NCI-H774 (cell line): Measurements from ENCODE around the gene GRM7.

Source experiments
- DNase-seq: peaks from one replicate; lab custom pipeline; 2025; lab: John Stamatoyannopoulos, UW

GRM7 gene

GRCh38 chr3:7657214-7658112 lies 796.5 kb downstream of the GRM7 start:
- no peak for DNase-seq

DNA sequence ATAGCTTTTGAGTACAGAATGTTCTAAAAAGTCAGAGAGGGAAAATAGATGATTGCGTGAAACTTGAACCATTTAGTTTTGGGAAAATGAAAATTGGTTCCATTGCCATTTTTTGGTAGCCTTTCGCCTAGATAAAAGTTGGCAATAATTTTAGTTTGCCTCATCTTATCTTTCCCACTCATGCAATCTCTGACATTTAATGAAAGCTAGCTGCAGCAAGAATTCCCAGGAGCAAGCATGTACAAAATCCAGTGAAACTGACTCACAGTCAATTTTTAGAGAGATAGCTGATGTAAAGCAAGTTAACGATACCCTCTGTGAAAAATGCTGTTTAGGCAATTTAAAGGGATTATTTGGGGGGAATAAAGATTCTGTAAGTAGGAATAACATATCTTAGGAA lies 797.4 kb downstream of the GRM7 start:
- no peak for DNase-seq

DNA sequence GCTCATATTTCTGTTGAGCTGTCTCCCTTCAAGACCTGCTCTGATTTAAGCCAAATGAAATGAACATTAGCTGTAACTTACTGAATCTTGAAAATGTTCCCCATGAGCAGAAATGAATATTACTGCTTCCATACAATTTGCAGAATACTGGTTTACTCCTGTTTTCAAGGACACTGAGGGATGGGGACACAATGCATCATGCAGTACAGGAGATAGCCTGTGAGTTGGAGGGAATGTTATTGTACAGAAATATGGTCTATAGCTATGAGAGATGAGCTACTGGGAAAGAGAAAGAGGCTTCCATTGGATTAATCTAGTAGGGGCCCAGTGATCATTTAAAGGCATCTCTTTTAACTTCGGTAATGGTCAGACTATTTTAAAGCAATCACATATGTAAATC lies 798.2 kb downstream of the GRM7 start:
- DNase-seq = no peak

DNA sequence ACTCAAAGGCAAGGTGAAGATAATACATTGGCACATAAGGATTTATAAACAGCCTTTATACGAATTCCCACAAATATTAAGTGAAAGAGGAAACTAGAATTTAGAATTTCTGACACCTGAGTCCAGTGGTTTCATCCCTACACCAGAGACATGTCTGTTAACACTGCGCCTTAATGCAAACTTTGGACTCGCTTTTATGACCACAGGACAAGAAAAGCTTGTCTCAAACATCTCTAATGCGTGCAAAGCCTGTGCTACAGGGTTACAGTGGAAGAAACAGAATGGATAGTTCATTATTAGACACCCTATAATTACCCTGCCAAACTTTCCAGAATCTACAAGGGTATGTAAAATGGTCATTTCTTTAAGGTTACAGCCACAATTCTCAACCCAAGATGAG lies 802.9 kb downstream of the GRM7 start:
- DNase-seq = no peak

DNA sequence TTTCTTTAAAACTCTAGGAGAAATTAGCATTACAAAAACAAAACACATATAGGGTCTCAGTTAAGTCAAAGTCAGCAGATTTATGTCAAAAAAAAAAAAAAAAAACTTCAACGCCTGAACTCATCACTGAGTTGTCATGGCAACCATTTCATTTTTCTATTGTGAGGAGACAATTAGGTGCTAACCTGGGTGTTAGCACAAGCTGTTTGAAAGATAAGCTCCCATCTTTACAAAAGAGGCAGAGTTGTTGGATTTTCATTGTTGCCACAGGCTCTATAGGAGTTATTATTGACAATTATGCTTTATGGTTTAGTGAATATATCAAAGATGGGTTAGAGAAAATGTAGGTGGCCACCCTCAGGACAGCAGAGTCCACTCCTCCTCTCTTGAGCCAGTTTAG lies 806.9 kb downstream of the GRM7 start:
- DNase-seq = peak; percentile 7

DNA sequence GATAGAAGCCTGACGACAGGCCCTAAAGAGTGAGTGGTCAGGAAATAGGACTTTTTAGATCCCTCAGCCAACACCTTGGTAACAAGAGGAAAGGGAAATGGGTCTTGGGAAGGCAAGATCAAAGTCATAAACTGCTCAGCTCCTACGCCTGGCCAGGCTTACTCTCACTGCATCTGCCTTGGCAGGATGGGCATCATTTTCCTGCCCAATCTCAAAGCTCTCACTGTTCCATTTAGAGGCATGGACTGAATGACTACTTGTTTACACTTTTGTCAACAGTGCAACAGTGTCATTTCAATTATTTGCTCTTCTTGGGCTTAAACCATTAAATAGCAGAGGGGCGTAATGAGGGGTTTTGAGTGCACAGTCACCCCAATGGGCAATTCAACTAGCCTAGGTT lies 808.7 kb downstream of the GRM7 start:
- DNase-seq = no peak

GRCh38 chr3:7678521-7678920 lies 817.6 kb downstream of the GRM7 start:
- no peak for DNase-seq

DNA sequence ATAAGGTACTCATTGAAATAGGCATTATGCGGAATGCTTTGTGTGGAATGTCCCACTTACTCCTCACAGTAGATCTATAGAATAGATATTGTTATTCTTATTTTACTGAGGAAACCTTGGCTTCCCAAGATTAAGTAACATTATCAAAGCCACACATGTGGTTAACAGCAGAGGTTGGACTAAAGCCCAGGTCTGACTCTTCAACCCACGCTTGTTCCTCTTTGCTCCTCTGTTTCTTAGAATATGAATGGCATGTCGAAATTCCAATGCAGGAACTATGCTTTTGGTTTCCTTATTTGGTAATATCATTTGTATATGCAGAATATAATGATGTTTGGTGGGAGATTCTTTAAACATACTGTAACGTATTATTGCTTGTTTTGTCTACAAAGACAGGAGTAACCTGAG lies 821.9 kb downstream of the GRM7 start:
- no peak for DNase-seq

DNA sequence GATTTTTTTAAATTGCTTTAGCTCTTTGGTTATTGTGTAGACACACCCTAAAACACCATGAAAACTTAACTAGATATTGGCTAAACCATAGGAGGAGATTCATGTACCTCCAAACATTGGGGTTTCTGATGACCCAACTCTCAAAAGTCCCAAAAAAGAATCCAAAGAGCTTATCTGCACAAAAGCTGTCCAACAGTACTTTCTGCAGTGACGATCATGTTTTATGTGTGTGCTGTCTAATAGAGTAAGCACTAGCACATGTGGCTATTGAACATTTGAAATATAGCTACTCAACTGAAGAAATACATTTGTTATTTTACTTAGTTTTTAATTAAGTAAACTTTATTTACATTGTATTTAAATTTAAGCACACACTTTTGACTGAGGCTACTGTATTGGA lies 822.5 kb downstream of the GRM7 start:
- no peak for DNase-seq

GRCh38 chr3:7684182-7684715 lies 823.3 kb downstream of the GRM7 start:
- DNase-seq = peak; percentile 13

- no peak for DNase-seq
Measured at GRCh38 chr3:7687428-7688147, 826.7 kb downstream of the GRM7 start.

DNA sequence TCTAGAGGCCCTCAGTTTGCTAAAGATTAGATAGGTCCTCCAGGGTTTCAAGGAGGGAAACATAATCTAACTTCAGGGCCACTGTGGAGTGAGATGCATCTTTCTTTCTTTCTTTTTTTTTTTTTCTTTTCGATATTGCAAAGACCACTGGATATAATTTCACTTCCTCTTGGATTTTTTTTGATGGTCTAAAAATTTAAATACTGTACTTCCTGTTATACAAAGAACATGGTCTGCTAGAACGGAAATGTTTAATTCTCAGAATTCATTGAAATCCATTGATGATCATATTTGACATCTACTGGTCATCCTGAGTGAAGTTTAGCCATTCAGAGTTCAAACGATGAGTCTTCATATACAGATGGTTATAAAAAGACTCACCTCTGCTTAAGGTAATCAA lies 832.0 kb downstream of the GRM7 start:
- DNase-seq = no peak

DNA sequence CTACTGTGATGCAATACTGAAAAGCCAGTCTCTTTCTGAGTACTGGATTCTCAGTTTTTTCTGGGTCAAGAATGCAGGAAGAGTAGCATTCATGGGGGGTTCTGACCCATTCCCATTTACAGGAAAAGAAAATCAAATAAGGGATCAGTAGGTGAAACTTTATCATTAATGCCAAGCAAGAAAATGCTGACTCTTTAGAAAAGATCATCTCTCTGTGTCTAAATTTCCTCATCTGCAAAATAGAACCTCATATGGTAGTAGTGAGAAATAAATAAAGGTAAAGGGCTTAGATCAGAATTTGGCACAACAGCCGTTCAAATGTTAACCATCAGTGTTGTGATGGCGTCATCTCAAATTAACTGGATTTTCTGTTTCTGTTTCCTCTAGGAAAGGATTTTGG lies 833.1 kb downstream of the GRM7 start:
- no peak for DNase-seq

DNA sequence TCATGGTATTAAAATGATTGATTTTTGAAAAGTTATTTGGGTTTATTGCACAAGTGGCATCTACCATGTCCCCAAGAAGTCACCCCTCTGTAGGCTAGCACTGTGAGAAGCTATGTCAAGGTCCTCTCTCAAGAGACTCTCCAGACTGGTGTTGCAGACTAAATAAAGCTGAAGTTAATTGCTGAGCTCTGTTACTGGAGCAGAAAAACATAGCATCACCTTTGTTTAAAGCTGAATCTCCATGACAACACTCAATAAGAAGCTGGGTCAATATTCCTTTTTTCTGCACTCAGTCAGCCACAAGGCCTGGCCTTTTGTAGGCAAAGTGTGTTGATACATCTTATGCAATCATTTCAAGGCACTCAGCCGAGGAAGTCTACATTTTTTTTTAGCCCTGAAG lies 834.1 kb downstream of the GRM7 start:
- peak; percentile 40 for DNase-seq

GRCh38 chr3:7696320-7696719 lies 835.4 kb downstream of the GRM7 start:
- no peak for DNase-seq

DNA sequence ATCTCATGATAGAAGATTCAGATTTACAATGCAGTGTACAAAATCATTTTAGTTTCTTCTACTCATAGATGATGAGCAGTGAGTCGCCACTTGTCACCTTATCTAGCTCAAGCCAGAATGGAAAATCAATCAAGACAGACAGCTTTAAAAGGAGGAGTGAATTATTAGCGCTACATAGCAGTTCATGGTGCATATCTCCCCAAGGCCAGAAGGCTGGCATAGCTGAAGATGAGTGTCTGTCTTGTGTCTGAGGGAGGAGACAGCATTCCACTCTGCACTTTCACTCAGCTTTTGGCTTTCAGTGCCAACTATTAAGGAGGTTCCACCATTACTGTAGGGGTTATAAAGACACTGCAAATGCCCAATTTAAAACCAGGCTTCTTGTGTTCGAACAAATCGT lies 836.6 kb downstream of the GRM7 start:
- no peak for DNase-seq

- DNase-seq = peak; percentile 7
Measured at GRCh38 chr3:7700539-7700938, 839.6 kb downstream of the GRM7 start.

GRCh38 chr3:7700977-7701376 lies 840.1 kb downstream of the GRM7 start:
- no peak for DNase-seq

- peak; percentile 5 for DNase-seq
Measured at GRCh38 chr3:7707187-7707586, 846.3 kb downstream of the GRM7 start.

DNA sequence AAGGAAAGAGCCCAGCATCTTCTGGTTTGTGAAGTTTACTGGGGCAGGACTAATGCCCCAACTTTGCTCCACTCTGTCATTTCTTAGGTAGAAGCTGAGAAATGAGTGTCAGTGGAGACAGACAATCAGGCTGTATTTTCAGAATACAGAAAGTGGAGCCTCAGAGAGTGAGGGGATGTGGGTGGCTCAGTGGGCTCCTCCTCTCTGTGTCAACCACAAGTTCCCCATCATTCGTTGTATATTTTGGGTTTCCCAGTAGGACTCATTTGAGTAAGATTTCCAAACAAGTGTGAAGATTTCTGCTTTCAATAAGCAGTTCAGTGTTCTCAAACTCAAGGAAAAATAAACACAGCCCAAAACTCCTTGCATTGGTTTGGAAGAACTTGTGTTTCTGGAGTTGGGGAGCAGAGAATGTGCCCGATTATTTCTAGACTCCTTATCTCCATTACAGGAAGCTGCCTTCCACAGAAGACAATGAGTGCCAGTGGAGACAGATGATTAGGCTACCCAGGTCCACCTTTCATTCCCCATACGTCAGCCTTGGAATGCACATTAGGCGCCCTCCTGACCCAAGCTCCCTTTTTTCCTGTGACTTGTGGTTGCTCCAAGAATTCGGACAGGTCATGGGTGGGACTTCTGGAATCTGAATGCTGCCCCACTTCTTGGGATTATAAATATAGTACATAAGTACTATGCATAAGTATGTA lies 848.6 kb downstream of the GRM7 start:
- no peak for DNase-seq

GRCh38 chr3:7710284-7710683 lies 849.4 kb downstream of the GRM7 start:
- DNase-seq = no peak

DNA sequence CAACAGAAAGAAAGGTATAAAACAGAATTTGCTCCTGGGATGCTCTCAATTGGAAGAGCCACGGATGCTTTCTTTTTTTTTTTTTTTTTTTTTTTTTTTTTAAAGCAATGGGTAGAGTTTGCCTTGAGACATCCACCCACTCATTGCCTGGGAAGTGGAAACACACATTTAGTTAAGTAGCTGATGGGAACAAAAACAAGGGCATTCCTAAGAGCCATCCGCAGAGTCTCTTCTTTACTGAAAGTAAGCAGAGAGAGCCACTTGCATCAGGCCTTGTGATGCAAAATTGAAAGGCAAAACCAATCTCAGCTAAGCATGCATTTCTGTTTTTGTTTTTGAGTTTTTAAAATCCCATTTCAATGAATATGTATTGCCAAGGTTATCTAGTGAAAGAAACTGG lies 852.8 kb downstream of the GRM7 start:
- no peak for DNase-seq
